GM18861 (cell line): Measurements from ENCODE around the gene PLD1.
A peak's percentile ranks its signal among the peaks of the same experiment; 100 is the strongest.
"Not testable (repeated sequence)": the region's sequence is repeated elsewhere in the genome, so short reads cannot be mapped to it uniquely, and the experiment has no call there.

ENCODE experiments used
- ATAC-seq: cut with Tn5 transposase; IDR thresholded peaks from one replicate; pipeline ENCODE4 v1.9.1; 2021; ENCODE audit not compliant: unreplicated experiment

Gene PLD1

DNA sequence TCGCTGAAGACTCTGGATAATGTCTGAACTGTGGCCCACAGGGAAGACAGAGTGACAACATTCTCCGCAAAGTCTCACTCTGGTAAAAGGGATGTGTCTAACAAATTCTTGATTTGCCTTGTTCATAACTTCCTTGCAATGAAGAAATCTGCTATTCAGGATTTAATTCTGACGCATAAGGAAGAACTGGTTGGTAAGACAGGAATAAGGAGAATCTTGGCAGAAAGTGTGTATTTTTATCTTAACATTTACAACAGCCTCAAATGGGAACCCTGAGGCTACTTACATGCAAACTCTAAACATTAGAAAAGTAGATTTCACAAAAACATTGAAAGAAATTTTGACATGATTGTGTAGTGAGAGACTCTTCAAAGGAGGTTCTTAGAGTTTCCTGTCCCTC, 10.8 kb upstream of the PLD1 start:
- no peak for ATAC-seq

DNA sequence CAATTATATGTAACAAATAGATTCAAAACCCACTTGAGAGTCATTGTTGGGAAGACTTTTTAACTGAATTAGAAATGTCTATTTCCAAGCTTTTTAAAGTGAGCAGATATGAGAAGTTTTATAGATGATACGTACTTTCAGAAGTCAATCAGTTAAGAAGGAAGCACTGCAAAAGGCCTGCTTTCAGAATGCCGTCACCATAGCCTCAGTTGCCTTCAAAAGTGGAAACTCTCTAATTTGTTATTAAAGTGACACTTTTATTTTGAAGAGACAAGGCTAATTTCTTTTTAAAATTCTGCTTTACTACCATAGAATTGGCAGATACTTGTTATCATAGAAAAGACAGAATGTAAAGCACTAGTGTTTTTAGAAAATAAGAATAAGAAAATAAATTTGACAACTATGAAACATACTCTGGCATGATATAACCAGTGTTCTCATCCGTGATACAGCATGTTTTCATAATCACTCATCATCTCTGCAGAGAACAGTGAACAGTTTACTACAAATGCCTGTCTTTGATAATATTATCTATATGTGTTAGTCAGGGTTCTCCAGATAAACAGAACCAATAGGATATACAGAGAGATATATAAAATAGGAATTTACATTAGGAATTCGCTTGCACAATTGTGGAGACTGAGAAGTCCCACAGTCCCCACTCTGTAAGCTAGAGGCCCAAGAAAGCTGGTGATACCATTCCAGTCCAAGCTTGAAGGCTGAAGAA, 7.0 kb upstream of the PLD1 start:
- ATAC-seq = peak; percentile 33

DNA sequence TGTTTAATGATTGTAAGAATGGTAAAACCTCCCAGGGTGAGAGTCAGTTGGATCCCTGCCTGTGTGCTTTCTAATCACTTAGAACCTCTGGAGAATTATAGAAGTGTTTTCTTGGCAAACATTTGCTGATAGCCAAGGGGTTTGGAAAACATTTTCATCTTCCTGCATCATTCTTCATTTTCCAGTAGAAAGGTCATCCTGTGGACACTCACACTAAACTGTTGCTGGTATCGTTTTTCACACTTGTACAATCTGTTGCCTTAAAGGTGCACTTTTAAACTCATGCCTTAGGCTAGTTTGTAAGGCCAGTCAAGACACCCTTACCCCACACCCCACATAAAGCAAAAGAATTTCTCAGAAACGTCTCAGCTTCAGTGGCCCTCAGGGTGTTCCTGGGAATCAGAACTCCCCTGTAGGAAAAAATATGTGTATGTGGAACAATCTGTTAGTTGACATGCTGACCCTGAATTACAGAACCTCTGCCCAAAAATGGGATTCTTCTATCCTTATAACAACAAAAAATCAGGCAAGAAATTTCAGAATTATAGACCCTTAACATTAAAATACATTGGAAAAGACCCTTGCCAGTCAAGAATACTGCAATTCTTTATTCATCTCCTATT, 5.8 kb upstream of the PLD1 start:
- ATAC-seq = no peak

DNA sequence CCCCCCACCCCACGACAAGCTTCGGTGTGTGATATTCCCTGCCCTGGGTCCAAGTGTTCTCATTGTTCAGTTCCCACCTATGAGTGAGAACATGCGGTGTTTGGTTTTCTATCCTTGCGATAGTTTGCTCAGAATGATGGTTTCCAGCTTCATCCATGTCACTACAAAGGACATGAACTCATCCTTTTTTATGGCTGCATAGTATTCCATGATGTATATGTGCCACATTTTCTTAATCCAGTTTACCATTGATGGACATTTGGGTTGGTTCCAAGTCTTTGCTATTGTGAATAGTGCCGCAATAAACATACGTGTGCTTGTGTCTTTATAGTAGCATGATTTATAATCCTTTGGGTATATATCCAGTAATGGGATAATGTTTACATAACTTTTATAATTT, 4.4 kb upstream of the PLD1 start:
- not testable (repeated sequence) for ATAC-seq

DNA sequence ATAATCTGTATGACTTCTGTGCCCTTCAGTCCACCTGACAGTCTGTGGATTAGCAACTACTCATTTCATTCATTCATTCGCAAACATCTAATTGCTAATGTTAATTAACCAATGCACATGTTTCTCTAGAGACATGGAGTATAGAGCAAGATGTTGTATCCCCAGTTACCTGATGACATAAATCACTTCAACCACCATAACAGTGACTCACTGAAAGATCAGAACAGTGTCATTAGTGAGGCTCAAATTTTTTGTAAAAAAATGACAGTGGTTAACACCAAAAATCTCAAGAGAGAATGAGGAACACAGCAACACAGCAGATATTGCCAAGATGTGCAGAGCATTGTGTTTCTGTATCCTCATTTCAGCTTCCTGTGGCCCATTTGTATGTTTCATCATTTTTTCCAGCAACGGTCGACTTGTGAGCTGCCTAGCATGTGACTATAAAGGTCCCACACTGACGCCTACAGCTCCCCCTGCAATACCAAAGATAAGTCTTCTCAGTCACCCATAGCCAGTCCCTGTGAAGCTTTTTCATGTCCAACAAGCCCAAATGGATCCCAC, 3.7 kb upstream of the PLD1 start:
- peak; percentile 42 for ATAC-seq

DNA sequence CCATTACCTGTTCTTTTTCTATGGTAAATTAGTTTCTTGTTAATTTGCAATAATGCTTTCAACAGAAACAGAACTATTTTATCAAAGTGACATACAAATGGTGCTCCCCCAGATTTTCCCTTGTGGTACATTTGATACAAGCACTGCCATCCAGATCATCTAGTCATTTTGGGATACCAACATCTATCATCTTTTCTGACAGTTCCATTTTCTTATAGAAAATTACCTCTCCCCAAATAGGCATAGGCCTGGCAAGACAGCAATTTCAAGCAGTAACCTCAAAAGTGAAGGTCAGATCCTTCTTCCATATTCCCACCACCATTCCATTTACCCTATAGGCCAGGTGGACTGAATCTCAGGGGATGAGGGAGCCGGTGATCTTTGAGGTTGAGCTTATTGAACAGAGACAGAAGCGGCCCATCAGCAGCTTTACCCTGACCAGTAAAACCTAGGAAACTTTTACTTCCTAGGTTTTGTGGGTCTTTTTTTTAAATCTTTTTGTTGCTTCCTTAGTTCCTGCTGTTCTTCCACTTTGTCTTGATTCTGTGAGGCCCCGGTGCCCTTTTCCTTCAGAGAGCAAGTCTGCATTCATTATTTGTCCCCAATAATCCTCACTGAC, 3.1 kb upstream of the PLD1 start:
- no peak for ATAC-seq

DNA sequence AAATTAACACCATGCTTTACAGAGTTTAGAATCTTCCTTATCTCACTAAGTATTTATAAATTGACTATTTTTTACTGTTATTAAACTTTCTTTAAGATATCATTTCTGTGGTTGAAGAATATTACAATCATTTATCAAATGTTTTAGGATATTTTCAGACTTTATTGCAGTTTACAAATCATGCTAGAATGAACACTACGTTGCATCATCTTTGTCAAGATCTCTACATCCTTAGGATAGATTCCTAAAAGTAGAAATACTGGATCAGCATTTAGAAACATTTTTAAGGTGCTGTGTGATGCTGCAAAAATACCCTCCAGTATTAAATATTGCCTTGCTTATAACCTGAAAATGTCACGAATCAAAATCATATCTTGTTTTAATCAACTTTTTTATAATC, 2.5 kb upstream of the PLD1 start:
- ATAC-seq = no peak

DNA sequence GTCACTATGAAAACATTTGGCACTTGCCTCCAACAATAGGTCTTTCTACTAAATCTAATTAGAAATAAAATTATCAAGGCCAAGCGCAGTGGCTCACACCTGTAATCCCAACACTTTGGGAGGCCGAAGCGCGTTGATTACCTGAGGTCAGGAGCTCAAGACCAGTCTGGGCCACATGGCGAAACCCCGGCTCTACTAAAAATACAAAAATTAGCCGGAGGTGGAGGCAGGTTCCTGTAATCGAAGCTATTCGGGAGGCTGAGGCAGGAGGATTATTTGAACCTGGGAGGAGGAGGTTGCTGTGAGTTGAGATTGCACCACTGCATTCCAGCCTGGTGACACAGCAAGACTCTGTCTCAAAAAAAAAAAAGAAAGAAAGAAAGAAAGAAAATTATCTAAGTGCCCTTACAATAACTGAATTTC, 1.6 kb upstream of the PLD1 start:
- ATAC-seq = no peak

DNA sequence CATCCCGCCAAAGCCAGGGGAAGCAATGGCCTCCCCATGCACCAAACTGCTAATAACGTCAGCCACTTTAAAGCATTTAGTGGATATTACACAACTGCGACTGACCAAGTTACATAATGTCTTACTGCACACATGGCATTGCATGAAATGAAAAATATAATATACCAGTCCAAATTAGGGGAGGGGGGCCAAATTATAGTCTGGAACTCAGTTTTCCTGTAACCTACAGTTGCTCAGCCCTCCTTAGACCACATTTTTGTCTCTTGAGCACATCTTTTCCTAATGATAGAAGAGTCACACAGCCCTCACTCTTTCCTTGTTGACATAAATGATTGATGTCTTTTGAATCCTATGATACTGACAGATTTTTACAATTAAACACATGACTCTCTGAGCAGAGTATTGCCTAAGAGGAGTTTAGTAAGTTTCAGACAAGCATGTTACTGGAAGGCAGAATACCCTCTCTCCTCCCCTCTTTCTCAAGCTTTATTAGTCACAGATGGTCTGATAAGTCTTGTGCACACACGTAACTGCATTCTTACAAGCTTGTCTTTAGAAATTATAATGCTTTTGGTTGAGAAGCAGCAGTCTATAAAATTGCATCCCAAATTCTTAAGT, 1.1 kb upstream of the PLD1 start:
- ATAC-seq = no peak

DNA sequence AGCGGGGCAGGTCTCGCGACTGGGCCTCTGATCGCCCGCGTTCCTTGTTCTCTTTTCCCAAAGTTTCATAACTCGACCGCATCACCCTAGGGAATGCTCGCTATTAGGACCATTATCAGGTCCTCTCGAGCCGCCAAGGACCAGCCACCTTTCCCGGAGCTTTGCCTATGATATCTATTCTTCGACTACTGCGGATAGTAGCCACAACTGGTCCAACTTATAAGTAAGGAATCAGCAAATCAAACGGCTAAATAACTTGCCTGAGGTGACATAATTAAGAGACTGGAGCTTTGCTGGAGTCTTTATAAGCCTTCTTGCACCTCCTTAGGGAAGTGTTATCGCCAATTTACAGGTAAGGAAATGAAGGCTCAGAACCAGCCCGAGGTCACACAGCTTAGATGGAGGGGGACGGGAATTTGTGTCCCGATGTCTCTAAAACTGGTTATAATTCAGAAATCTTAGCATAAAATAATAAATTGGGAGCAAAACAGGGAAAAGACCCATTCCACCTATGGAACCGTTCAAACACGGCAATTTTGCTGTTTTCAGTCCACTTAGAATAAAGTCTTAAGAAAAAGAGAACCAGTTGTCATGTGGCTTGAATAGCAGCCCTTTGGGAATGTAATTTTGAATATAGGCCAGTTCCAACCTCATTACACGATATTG, 479 bp upstream of the PLD1 start:
- ATAC-seq = no peak

DNA sequence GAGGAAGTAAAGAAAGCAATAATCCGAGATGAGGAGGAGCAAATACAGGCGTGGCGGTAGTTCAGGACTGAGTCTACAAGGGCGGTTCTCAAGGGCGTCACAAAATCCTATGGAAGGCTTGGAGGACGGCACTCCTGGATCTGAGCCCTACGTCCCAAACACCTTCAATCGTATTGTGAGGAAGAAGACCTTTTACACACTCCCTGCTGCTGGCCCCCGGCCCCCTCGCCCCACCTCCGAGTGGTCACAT, 747 bp downstream of the PLD1 start:
- peak; percentile 27 for ATAC-seq

DNA sequence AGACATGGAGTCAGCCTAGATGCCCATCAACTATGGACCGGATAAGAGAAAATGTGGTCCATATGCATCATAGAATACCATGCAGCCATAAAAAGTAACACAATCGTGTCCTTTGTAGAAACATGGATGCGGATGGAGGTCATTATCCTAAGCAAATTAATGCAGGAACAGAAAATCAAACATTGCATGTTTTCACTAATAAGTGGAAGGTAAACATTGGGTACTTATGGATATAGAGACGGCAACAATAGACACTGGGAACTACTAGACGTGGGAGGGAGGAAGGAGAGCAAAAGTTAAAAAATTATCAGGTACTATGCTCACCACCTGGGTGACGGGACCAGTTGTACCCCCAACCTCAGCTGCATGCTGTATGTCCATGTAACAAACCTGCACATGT, 2.5 kb downstream of the PLD1 start:
- ATAC-seq = no peak

DNA sequence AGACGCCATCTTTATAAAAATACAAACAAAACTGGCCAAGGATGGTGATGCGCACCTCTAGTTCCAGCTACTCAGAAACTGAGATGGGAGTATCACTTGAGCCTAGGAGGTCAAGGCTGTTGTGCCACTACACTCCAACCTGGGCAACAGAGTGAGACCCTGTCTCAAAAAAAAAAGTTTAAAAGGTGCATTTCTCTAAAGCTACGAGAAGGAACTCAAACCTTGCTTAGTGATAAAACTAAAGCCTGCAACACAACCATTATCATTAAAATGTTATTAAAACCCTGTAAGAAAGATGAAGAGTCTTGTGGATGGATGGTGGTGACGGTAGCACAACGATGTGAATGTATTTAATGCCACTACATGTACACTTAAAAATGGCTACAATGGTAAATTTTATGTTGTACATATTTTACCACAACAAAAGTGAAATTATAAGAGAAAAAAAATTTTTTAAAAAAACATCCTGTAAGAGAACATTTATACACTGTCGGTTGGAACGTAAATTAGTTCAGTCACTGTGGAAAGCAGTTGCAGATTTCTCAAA, 3.1 kb downstream of the PLD1 start:
- ATAC-seq = no peak

DNA sequence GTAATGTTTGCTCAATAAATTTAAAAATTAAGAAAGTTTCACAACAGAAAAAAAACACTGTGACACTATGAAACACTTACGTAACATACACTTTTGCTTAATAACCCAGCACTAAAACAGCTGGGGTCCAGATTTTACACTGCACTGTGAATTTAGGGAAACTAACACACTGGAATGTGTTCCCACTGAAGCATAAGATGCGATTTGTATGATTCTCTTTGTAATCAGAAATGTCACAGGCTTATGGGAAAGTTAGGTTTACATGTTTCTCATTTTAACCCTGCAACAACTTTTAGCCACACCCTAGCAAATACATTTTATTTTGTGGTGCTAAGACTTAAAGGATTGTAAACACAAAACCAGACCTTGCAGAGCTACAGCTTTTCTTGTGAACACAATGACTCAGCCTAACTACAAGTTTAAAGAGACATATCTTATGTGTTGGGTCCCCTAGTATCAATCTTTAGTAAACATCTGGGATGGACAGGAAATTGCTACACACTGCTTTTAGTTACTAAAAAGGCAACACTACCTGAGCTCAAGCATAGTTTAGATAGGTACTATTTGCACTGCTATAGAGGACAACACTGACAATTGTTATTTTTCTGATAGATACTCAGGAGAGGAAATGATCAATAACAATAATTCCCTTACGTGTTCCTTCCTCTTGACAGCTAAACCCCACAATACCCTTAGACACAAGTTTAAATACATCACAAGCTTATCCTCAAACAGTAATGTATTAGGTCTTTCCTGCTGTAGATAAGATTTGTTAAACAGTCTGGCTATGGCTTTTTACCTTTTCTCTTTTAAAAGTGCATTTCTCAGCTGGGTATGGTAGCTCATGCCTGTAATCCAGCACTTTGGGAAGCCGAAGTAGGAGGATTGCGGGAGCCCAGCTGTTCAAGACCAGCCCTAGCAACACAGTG, 3.8 kb downstream of the PLD1 start:
- no peak for ATAC-seq

DNA sequence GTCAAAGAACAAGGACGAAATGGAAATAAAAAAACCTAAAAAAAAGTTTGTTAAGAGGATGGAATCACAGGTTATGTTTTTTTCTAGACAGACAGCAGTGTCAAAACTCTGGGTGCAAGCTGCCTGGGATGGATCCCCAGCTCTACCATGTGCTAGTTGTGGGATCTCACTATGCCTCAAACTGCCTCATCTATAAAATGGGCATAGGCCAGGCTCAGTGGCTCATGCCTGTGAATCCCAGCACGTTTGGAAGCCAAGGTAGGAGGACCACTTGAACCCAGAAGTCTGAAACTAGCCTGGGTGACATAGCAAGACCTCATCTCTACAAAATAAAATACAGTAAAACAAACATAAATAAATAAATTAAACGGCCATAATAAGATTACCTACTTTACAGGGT, 4.6 kb downstream of the PLD1 start:
- ATAC-seq = no peak

DNA sequence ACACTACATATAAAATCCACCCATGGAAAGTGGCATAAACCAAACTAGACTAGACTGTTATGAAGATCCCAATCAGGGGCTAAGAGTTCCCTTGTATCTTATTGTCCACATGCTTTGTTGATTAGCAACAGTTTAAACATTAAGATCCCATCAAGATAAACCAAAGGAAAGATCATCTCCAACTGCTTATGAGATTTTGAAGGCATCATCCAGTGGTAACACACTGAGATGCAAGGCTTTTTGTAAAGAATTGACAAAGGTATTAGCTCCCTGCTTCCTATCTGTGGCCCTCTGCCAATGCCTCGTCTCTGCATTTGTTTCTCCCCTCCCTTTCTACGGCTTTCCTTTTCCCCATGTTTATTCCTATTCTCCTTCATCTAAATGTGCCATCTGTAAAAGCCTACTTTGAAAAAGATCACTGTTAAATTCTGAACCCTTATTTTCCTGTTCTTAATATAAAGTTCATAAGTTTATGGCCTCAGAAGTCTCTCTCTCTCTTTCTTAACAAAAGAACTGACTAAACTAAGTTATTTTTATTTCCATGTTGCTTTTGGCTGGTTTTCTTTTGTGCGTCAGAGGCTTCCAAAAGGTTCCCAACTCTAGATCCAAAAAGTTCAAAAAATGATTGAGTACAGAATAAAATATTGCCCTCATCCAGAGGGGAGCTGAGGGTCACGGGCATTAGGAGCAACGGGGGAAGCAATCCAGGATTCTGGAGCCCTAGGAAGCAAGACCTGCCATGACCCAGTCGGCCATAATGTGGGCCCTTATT, 5.5 kb downstream of the PLD1 start:
- ATAC-seq = no peak

DNA sequence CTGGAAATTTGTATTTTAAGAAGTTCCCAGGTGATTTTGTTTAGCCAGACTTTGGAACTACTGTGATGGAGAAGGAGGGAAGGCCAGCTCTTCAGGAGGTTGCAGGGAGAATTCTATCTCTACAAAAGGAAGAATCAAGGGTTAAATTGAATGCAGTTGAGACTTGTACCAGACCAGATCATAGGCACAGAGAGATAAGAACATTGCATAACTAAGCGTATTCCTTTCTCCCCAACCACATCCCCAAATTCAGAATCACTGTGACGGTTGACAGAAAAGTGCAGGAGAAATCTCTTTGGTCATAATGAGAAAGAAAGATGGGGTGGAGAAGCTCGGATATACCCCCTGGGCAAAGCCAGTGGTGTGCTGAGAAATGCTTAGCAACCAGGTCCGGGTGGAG, 7.2 kb downstream of the PLD1 start:
- no peak for ATAC-seq

DNA sequence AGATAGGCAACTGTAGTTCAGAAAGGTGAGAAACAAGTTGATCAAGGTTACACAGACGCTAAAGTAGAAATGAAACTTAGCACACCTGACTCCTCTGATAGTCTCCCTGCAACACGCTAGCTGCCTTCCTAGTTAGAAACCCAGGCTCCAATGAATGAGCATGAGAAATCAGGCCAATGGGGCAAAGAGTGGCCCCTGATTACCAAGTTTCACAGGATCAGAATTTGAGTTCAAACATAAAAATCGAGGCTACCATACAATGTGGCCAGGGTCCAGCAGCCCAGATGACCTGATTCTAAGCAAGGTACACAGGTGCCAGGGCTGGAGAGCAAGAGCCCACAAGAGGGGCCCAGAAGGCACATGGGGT, 7.7 kb downstream of the PLD1 start:
- ATAC-seq = peak; percentile 35
